NT2/D1 (cell line): Measurements from ENCODE around the gene CCNT2.
A peak's percentile ranks its signal among the peaks of the same experiment; 100 is the strongest.

Experiments
- DNase-seq: peaks from one replicate; pipeline ENCODE4 v3.0.0-alpha.2; 2011; ENCODE audit warnings: low read depth, low spot score
- H3K27me3 ChIP-seq: 2 replicates; pipeline ENCODE4 v1.6.0; 2011; ENCODE audit warnings: mild to moderate bottlenecking; ENCODE audit not compliant: insufficient read length, insufficient read depth
- H3K36me3 ChIP-seq: 2 replicates; pipeline ENCODE4 v1.6.1; 2011; ENCODE audit warnings: mild to moderate bottlenecking, low read length, mixed read lengths; ENCODE audit not compliant: insufficient read depth, insufficient read length
- H3K4me1 ChIP-seq: 2 replicates; pipeline ENCODE4 v1.5.1; 2011; ENCODE audit not compliant: insufficient read depth, insufficient read length
- H3K4me3 ChIP-seq: 2 replicates; pipeline ENCODE4 v1.5.1; 2011; ENCODE audit warnings: low read depth; ENCODE audit not compliant: insufficient read length
- H3K9ac ChIP-seq: 2 replicates; pipeline ENCODE4 v1.6.0; 2011; ENCODE audit warnings: low read depth; ENCODE audit not compliant: insufficient read length
- H3K9me3 ChIP-seq: 2 replicates; pipeline ENCODE4 v1.5.1; 2011; ENCODE audit warnings: mild to moderate bottlenecking, low read length; ENCODE audit not compliant: insufficient read depth
- SUZ12 ChIP-seq: IDR thresholded peaks from 2 replicates; pipeline ENCODE4 v1.6.1; 2011; ENCODE audit not compliant: insufficient read length, insufficient read depth; ENCODE audit errors: extremely low read depth
- YY1 ChIP-seq: IDR thresholded peaks from 2 replicates; pipeline ENCODE4 v1.6.1; 2011; ENCODE audit not compliant: insufficient read length, insufficient read depth
- ZNF274 ChIP-seq: IDR thresholded peaks from 2 replicates; pipeline ENCODE4 v1.6.1; 2011; ENCODE audit warnings: mild to moderate bottlenecking, low read depth, low read length

The CCNT2 gene

DNA sequence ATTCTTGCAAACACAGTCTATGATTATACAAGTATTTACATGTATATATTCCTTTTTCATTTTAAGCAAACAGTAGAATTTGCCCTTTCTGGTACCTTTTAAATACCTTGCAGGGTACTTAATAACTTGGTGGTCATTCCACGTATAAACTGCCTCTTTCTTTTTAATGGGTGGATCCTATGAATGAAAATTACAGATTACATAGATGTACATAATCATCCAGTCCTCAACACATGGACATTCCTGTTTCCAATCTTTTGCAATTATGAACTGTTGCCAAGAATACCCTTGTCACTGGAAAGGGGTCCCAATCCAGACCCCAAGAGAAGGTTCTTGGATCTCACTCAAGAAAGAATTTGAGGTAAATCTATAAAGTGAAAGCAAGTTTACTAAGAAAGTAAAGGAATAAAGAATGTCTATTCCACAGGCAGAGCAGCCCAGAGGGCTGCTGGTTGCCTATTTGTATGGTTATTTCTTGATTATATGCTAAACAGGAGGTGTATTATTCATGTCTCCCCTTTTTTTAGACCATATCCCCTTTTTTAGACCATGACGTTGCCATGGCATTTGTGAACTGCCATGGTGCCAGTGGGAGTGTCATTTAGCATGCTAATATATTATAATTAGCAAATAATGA is 7.7 kb upstream of the CCNT2 start:
- no peak overlapping the region for H3K4me3 ChIP-seq
- H3K9me3 ChIP-seq: no peaks in the 10 kb centered on the region
- H3K36me3 ChIP-seq: no peaks in the 10 kb centered on the region
- H3K27me3 ChIP-seq: no peaks in the 10 kb centered on the region
- TF ChIP-seq ZNF274 (no peak), YY1 (no peak), SUZ12 (no peak)
- no peak overlapping the region for H3K9ac ChIP-seq
- H3K4me1 ChIP-seq: no peaks in the 10 kb centered on the region
- no peak for DNase-seq

DNA sequence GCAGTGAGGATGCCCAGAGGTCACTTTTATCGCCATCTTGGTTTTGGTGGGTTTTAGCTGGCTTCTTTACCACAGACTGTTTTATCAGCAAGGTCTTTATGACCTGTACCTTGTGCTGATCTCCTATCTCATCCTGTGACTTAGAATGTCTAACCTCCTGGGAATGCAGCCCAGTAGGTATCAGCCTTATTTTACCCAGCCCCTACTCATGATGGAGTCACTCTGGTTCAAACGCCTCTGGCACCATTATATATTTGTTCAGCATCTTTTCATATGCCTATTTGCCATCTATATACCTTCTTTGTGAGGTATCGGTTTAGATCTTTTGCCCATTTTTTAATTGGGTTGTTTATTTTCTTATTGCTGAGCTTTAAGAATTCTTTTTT is 7.2 kb upstream of the CCNT2 start:
- no peaks in the 10 kb centered on the region for H3K27me3 ChIP-seq

DNA sequence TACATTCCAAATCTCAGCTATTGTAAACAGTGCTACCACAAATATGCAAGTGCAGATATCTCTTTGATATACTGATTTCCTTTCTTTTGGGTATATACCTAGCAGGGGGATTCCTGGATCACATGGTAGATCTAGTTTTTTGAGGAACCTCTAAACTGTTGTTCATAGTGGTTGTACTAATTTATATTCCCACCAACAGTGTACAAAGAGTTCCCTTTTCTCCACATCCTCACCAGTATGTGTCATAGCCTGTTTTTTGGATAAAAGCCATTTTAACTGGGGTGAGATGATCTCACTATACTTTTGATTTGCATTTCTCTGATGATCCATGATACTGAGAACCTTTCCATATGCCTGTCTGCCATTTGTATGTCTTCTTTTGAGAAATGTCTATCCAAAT is 6.3 kb upstream of the CCNT2 start:
- TF ChIP-seq ZNF274: no peak
- TF ChIP-seq SUZ12: no peak
- no peak for TF ChIP-seq YY1
- Histone ChIP-seq H3K36me3 (no peaks in the 10 kb centered on the region), H3K4me1 (no peaks in the 10 kb centered on the region), H3K27me3 (no peaks in the 10 kb centered on the region), H3K4me3 (no peak overlapping the region), H3K9ac (no peak overlapping the region), H3K9me3 (no peaks in the 10 kb centered on the region)
- no peak for DNase-seq

More for the DNA sequence above, 7.2 kb upstream of the CCNT2 start:
- Histone ChIP-seq H3K4me3 (no peak overlapping the region), H3K9ac (no peak overlapping the region), H3K9me3 (no peaks in the 10 kb centered on the region), H3K36me3 (no peaks in the 10 kb centered on the region), H3K4me1 (no peaks in the 10 kb centered on the region)
- TF ChIP-seq YY1 (no peak), ZNF274 (no peak), SUZ12 (no peak)
- no peak for DNase-seq

DNA sequence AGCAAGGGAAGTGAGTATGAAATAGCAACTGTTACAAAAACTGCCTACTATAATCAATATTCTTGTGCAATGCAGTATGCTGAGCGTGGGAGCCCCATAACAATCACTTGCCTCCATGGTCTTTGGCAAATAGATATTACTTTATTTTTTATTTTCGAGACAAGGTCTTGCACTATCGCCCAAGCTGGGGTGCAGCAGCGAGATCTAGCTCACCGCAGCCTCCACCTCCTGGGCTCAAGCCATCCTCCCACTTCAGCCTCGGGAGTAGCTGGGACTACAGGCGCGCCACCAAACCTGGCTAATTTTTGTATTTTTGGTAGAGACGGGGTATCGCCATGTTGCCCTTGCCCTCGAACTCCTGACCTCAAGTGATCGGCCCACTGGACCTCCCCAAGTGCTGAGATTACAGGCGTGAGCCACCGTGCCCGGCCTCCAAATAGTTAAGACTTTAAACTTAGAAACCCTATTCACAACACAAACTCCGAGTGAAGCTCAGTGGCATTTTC is 1.2 kb upstream of the CCNT2 start:
- no peaks in the 10 kb centered on the region for H3K27me3 ChIP-seq
- peaks cover 25% of the 10 kb centered on the region for H3K36me3 ChIP-seq
- H3K9ac ChIP-seq: peak overlapping the region; percentile 65
- TF ChIP-seq YY1 (no peak), SUZ12 (no peak), ZNF274 (no peak)
- no peaks in the 10 kb centered on the region for H3K9me3 ChIP-seq
- H3K4me1 ChIP-seq: no peaks in the 10 kb centered on the region
- peak overlapping the region; percentile 47 for H3K4me3 ChIP-seq
- no peak for DNase-seq

DNA sequence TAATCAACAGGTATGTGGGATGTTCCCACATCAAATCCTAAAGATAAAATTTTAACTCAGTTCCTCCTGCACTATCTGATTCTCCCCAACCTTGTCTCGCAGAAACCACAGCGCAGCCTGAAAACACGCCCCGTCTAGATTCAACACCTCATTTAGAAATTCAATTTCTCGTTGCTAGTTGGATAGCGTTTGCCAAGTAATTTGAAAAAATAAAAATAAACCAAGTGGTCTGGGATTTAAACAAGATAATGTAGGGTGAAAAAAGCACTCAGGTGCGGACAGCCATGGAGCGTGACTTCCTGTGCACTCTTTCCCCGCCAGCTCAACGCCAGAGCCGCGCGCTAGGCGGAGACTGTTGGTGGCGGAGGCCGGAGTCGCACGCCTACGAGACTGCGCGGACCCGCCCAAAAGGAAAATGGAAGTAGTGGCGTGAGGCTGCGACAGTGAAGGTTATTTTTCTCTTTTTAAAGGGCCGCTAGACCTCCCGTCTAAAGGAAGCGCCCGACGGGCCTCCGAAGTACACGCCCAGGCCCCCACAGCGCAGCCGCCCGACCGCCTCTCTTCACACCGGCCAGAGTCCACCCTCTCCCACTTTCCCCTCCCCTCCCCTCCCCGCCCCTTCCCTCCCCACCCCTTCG is 615 bp upstream of the CCNT2 start:
- Histone ChIP-seq H3K4me1 (no peaks in the 10 kb centered on the region), H3K4me3 (peak overlapping the region; percentile 47), H3K27me3 (no peaks in the 10 kb centered on the region), H3K36me3 (peaks cover 25% of the 10 kb centered on the region), H3K9ac (peak overlapping the region; percentile 65), H3K9me3 (no peaks in the 10 kb centered on the region)
- DNase-seq: peak; percentile 78
- TF ChIP-seq SUZ12 (no peak), YY1 (no peak), ZNF274 (no peak)

DNA sequence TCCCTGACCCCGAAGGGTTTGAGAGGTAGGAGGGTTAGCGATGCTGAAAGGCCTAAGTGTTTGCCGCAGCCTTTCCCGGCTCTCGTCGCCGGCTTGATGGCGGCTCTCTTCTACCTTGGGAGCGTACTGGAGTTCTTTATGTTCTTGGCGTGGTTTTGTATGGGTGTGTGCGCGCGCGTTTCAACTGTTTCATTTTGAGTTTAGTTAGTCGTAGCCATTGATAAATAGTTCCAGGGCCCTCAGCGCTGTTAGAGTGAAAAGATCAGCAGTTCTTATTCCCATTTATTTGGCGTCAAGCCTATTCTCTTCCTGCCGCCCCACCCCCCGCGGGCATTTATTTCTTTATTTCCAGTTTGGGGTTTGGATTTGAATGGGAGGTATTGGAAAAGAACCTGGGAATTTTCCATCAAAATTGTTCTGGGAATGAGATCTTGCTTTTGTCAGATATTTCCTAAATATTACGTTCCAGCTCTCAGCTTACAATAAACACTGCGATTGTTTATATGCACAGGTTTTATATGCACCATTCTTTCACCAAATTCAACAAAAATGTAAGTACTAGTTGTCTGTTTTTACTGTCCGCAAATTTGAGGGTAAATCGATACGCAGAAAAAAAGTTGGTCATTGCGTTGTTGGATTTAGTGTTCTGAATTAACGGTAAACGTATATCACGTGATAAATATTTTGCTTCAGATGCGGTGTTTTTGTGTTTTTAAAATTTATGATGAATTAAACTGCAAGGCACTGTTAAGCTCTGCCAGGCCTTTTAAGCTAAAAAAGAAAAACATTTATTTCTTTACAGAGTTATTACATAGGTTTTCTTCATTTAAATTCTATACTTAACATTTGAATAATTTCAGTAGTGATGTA is 954 bp downstream of the CCNT2 start:
- TF ChIP-seq YY1 (no peak), ZNF274 (no peak), SUZ12 (no peak)
- H3K27me3 ChIP-seq: no peaks in the 10 kb centered on the region
- H3K36me3 ChIP-seq: peaks cover 38% of the 10 kb centered on the region
- peak overlapping the region; percentile 100 for H3K9ac ChIP-seq
- peak; percentile 23 for DNase-seq
- H3K9me3 ChIP-seq: no peaks in the 10 kb centered on the region
- H3K4me1 ChIP-seq: no peaks in the 10 kb centered on the region
- H3K4me3 ChIP-seq: peak overlapping the region; percentile 99

DNA sequence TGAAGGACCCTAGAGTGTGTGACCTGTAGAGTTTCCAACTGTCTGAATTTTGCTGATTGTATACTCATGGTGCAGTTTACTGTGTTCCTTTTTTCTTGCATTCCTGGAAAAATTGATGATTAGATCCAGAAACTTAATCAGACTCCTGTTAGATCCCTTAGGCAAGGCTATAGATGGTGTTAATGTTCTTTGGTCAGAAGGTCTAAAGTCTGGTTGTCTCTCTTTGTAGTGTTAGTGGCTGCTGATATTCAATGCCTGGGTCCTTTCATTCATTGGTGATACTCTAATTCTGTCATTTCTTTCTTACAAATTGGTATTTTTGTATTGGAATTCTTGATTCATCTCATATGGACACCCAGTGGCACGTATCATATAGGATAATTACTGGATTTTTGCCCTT is 6.3 kb downstream of the CCNT2 start:
- H3K4me1 ChIP-seq: no peaks in the 10 kb centered on the region
- H3K27me3 ChIP-seq: no peaks in the 10 kb centered on the region
- no peak for TF ChIP-seq ZNF274
- no peak for TF ChIP-seq SUZ12
- H3K36me3 ChIP-seq: peaks cover 57% of the 10 kb centered on the region
- no peak overlapping the region for H3K9ac ChIP-seq
- no peaks in the 10 kb centered on the region for H3K9me3 ChIP-seq
- H3K4me3 ChIP-seq: no peak overlapping the region
- no peak for DNase-seq
